Embryonic facial prominence (tissue), 1 donor: ENCODE measurements around the gene FOXB2.
"Not testable (repeated sequence)": the region's sequence is repeated elsewhere in the genome, so short reads cannot be mapped to it uniquely, and the experiment has no call there.

Experiments
- DNase-seq: peaks from one replicate; pipeline ENCODE4 v3.0.0-alpha.2; 2016; ENCODE audit errors: extremely low spot score

Gene FOXB2

GRCh38 chr9:77016526-77017504 lies 2.6 kb upstream of the FOXB2 start:
- no peak for DNase-seq

- no peak for DNase-seq
Measured at GRCh38 chr9:77017505-77017894, 2.0 kb upstream of the FOXB2 start.

- no peak for DNase-seq
Measured at GRCh38 chr9:77018058-77018968, 1.1 kb upstream of the FOXB2 start.

- no peak for DNase-seq
Measured at GRCh38 chr9:77018969-77019235, 553 bp upstream of the FOXB2 start.

- DNase-seq, result no peak
Measured at GRCh38 chr9:77019926-77020412, 514 bp downstream of the FOXB2 start.

- DNase-seq, result no peak
Measured at GRCh38 chr9:77020413-77021290, 1.2 kb downstream of the FOXB2 start.

- DNase-seq, result no peak
Measured at GRCh38 chr9:77021291-77021894, 1.9 kb downstream of the FOXB2 start.

- DNase-seq, result no peak
Measured at GRCh38 chr9:77021922-77022782, 2.7 kb downstream of the FOXB2 start.

GRCh38 chr9:77022783-77023440 lies 3.5 kb downstream of the FOXB2 start:
- no peak for DNase-seq

- DNase-seq, result no peak
Measured at GRCh38 chr9:77023726-77024125, 4.3 kb downstream of the FOXB2 start.

- no peak for DNase-seq
Measured at GRCh38 chr9:77024776-77025545, 5.5 kb downstream of the FOXB2 start.

- no peak for DNase-seq
Measured at GRCh38 chr9:77028478-77028877, 9.0 kb downstream of the FOXB2 start.

GRCh38 chr9:77030045-77030444 lies 10.6 kb downstream of the FOXB2 start:
- DNase-seq, result no peak

- no peak for DNase-seq
Measured at GRCh38 chr9:77038281-77039036, 19.0 kb downstream of the FOXB2 start.

- DNase-seq, result no peak
Measured at GRCh38 chr9:77040340-77040739, 20.9 kb downstream of the FOXB2 start.

GRCh38 chr9:77043743-77044142 lies 24.3 kb downstream of the FOXB2 start:
- DNase-seq, result not testable (repeated sequence)

- not testable (repeated sequence) for DNase-seq
Measured at GRCh38 chr9:77060681-77061080, 41.2 kb downstream of the FOXB2 start.

GRCh38 chr9:77063645-77064285 lies 44.3 kb downstream of the FOXB2 start:
- DNase-seq, result no peak
